ENCODE measurements around the gene HS6ST3.

DNA sequence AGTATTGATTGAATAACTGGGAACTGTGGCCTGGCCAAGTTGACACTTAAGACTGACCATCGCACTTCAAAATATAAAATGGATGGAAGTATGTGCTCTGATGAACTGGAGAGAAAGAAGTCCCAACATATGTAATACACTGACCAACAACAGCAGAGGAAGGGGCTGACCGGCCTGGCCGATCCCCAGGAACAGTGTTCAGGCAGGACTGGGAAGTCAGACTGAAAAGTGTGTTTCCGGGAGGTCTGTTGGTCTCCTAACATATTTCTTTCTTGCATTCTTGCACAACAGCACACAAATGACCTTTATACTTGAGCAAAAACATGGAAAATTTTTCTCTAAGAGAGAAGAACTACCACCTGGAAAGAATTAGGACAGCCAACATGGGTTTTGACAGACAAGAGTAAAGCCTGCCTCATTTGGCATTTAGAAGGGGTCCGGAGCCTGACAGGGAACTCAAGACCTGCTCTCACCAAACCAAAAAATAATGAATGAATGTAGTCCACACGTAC is 606.5 kb downstream of the HS6ST3 start:
- TF ChIP-seq CTCF (IDR thresholded peaks at IDR 0.05) (no peak), POLR2A (IDR thresholded peaks at IDR 0.05) (no peak)
